GM18517 (cell line): ENCODE measurements around the gene ZFAND5.

ENCODE experiments used
- ATAC-seq: cut with Tn5 transposase; IDR thresholded peaks from one replicate; pipeline ENCODE4 v1.9.1; 2021; ENCODE audit warnings: mild to moderate bottlenecking, moderate library complexity; ENCODE audit not compliant: unreplicated experiment

The ZFAND5 gene, protein sequence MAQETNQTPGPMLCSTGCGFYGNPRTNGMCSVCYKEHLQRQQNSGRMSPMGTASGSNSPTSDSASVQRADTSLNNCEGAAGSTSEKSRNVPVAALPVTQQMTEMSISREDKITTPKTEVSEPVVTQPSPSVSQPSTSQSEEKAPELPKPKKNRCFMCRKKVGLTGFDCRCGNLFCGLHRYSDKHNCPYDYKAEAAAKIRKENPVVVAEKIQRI

DNA sequence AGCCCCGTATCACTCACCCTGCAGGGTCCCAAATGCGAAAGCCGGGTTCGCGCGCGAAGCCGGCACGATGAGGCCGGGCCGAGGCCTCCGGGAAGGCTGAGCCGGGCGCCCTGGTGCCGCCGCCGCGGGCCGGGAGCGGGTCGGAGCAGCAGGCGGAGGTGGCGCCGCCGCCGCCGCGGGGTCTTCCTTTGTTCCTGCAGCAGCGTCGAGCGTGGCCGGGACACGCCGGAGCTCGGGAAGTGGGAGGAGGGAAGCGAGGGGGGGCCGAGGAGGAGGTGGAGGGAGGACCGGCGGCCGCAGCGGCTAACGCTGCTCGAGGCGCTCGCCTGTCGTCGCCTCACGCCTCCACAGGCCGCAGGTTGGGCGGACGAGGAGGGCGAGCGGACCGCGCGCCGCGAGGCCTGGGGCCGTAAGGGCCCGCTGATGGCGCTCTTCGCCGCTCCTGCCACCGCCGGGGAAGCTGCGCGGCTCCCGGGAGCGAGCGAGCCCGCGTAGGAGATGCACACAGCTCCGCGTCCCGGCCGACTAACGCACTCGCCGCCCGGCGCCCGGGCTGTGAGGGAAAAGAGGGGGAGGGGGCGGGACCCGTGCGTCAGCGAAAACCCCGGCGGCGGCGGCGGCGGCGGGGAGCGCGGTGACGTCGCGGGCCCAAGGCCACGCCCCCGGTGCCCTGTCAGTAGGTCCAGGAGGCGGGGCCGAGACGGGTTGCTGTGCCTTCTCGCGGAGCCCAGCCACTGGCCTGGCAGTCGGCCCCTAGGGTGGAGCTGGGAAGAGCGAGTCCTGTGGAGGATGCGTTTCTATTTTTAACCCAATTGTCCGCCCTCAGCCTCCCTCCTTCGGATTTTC is at the start of gene ZFAND5:
TSS of gene ZFAND5 (minus strand) at position 530 of the 846 bp plus-strand sequence. CDS start 4,430 bp downstream, outside the sequence.
- peak; percentile 76 for ATAC-seq

DNA sequence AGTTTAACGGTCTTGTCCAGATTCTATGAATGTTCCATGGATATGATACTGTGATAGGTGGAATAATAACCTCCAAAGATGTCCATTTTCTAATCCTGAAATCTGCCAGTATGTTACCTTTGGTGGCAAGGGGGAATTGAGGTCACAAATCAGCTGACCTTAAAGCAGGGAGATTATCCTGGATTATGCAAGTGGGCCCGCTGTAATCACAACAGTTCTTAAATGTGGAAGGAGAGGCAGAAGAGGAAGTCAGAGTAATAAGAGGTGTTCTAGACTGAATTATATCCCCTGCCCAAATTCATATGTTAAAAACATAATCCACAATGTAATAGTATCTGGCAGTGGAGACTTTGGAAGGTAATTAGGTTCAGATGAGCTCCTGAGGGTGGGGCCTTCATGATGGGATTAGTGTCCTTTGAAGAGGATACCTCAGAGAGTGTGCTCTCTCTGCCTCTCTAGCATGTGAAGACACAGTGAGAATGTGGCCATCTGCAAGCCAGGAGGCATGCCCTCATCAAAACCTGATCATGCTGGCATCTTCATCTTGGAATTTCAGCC is 47.6 kb upstream of the ZFAND5 start:
- ATAC-seq, result no peak

DNA sequence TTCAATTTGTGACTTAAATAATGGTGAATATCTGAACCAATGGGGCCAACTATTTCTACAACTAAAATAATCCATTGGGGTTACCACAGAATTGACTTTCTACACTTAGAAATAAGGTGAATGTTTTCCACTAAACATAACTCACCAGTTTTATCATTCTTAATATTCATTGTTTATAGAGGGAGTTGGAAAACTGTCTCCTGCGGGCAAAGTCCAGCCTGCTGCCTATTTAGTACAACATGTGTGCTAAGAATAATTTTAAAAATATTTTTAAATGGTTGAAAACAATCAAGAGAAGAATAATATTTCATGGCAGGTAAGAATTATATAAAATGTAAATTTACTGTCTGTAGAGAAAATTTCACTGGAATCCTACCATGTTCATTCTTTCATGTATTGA is 45.2 kb upstream of the ZFAND5 start:
- no peak for ATAC-seq

DNA sequence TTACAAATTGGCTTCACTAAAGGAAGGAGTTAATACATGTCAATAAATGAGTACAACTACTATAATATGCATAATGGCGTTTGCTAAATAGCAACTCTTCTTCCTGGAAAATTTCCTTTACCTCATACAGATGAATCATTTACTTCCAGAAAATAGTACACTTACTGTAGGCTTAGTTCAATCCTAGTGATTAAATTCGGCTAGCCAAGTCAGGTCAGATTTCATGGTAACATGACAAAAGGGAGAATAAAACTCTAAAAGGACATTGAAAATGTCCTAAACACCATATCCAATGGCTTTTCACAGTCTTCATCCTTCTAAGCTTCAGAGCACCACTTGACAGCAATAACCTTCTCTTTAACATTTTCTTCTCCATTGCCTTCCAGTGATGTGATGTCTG is 42.1 kb upstream of the ZFAND5 start:
- ATAC-seq, result no peak

DNA sequence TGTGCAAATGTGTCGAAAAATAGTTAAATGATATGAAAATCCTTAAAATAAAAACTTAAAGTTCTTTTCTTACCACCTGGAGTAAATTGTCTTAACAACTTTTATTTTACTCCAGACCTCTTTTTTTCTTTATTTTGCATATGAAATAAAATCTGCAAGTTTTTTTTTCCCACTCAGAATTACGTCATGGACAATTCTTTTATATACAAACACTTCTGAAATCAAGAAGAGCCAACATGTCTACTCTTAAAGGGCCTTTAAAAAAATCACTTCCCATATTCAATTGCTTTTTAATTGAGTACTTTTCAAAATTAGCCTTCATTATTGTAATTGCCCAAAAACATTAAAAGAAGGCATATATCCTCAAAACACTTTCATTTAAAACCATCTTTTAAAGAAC is 37.7 kb upstream of the ZFAND5 start:
- ATAC-seq, result no peak

DNA sequence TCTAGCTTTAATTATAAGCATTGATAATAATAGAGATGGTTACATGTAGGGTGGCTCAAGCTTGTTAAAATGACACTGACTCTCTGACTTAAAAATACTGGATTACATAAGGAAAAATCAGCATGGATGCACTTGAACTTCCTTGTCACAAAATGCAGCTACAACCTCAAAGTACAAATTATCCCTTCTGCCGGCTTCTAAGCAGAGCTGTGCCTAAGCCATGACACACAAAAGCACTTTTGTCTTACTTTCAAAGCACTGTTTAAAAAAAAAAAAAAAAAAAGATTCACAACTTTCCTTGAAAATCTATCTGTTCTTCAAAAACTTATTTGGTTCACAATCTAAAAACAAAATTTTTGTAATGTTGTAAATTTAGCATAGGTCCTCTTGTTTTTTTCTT is 36.4 kb upstream of the ZFAND5 start:
- ATAC-seq, result no peak

DNA sequence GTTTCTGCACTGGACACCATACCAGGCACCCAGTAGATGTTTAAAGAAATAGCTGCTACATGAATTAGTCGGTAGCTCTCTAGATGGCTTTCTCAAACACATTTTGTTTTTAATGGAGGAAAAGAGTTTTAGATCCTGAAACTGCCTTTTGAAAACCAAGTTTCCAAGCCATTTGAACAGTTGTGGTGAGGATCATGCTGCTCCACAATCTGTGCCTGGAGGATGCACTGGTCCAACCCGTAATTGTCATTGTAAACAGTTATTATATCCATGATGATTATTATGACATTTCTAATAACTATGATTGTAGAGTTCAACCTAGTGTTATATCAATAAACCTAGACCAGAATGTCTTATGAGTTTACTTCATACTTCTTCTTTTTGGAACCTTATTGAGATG is 35.9 kb upstream of the ZFAND5 start:
- no peak for ATAC-seq

DNA sequence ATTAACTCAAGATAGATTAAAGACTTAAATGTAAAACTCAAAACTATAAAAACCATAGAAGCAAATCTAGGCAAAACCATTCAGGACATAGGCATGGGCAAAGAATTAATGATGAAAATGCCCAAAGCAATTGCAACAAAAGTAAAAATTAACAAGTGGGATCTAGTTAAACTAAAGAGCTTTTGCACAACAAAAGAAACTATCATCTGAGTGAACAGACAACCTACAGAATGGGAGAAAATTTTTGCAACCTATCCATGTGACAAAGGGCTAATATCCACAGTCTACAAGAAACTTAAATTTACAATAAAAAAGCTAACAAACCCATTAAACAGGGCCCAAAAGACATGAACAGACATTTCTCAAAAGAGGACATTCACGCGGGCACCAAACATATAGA is 34.4 kb upstream of the ZFAND5 start:
- ATAC-seq, result no peak

DNA sequence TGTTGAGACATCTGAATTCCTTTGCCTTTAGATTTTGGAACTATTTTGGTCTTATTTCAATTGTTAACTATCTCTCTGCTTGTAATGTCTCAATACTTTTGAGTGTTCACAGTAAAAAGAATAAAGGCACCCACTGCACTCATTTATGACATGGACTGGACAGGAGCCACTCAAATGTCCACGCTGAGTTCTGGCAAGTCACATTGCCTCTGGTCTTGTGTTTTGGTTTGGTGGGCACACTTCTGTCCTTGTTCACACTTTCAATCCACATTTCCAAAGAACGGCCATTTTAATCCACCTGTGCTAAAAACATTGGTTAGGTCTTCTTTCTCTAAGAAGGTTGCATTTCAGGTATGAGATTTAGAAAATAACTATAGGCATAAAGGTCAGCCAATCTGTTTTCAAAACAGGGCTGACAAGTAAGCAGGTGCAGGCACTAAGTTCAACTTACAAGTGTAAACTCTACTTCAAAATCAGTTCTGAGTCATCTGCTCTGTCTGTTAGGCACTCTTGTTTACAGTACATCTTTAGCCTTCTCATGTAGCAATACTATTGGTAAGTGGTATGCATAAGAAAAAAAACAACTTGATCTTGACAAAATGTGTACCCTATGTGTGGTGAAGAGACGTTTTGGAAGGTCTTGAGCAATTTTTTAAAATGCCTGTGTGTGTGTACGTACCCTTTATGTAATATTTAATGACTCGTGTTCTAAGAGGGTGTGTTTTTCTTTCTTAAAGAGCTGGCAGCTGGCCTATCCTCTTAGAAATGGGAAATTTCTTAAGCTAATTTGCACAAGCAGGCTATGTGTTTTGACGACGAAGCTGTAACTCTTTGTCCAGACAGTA is 31.5 kb upstream of the ZFAND5 start:
- no peak for ATAC-seq

DNA sequence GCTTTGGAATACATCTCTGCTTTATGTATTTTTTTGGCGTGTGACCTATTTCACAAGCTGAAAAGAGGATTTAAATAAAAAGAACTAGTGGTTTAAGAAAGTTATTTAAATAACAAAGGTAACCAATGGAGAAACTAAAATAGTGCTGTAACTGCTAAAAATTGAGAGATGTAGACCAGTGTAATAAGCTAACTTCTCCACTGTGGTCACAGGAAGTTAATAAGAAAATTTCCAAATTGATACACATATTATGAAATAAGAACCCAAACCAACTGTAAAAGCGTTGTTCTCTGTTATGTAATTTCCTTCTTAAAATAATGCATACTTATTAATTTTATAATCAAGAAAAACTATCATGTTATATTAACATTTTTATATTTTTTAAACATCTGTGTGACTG is 29.1 kb upstream of the ZFAND5 start:
- no peak for ATAC-seq

DNA sequence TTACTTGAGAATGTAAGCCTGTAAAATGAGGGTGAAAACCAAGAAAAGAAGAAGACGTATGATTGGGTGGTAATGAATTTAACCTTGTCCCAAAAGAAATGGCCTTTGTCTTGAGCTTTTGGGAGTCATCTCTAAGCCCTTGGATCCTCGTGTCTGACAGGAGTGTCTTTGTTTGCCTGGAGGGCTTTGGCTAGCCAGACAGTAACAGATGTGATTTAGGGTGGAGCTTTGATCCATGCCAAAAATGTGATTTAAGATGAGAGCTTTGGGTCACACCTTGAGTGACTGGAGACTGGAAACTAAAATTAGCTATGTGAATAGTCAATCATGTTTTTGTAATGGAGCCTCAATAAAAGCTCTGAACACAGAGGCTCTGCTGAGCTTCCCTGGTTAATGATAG is 25.9 kb upstream of the ZFAND5 start:
- ATAC-seq, result no peak

DNA sequence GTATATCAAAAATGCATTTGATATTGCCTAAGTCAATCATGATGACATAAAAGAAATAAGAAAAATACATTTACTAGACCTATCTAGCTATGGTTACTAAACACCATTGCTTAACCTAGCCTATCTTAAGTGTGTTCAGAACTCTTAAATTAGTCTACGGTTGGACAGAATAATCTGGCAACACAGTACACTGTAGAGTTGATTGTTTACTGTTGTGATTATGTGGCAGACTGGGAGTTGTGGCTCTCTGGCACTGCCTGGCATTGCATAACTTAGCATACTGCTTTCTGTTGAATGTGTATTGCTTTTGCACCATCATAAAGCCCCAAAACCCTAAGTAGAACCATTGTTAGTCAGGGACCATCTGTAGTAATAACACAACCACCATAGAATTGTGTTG is 21.2 kb upstream of the ZFAND5 start:
- ATAC-seq, result no peak

DNA sequence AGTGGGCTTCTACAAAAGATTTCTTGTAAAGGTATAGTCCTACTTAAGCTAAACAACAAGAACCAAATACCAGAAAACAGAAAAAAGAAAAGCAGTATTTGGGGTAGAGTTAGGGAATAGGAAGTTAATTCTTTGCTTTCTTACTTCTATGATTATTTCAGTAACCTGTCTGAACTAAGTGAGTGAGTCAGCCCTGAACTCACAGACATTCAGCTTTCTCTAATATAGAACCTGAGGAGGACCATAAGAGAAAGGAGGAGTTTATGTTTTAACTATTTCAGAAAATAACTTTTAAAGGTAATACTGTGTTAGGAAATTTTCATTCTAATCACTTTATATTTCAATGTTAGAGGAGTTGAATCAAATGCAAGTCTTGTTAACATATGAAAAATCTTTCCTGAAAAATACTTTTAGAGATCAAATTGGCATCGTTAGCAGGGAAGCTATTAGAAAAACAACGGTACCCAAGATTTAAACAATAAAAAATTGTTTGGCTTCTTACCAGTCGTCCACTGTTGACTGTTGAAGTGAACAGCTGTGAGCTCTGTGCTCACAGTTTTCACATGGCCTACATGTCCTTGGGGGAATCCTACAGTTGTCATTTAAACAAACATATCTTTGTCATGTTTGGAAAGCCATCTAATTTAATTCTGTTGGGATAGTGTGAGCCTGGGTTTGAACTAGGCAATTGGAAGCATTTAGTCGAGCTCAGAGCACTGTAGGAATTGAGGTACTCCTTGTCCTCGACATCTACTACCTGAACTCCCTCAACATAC is 19.9 kb upstream of the ZFAND5 start:
- no peak for ATAC-seq

DNA sequence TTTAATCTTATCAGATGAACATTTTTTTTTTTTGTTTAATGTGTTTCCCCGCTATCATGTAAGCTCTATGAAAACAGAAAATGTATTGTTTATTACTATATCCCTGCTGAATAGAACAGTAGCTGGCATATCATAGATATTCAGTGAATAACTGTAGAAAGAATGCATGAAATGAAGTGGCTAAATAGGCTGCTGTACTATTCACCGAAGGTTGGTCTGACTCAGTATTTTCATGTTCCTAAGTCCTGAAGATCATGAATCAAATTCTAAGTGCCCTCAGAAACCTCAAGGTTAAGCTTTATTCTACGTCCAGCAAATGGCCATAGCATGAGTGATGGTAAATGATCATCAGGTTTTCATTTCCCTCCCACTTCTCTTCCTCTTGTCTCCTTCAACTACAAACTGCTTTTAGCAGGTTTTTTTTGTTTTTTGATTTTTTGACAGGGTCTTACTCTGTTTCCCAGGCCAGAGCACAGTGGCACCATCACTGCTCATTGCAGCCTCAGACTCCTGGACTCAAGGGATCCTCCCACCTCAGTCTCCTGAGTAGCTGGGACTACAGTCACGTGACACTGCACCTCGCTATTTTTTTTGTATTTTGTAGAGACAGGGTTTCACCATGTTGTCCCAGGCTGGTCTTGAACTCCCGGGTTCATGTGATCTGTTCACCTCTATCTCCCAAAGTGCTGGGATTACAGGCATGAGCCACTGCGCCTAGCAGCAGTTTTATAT is 19.1 kb upstream of the ZFAND5 start:
- ATAC-seq, result no peak

DNA sequence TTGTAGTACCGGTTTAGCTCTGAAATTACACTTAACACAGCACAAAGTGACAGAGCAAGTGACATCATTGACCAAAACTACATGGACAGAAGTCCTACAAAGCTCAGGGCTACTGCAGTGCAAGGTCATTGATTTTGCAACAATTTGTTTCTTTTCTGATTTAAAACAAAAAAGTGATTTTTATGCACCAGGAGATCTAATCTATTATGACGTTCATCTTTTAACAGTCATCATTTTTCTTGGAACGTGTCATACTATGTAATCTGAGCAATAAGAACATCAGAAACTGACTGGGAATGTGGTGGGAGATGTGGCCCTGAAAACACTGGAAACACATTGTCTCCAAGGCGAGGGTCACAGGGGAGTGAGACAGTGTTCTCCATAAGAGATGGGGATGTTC is 17.4 kb upstream of the ZFAND5 start:
- no peak for ATAC-seq

DNA sequence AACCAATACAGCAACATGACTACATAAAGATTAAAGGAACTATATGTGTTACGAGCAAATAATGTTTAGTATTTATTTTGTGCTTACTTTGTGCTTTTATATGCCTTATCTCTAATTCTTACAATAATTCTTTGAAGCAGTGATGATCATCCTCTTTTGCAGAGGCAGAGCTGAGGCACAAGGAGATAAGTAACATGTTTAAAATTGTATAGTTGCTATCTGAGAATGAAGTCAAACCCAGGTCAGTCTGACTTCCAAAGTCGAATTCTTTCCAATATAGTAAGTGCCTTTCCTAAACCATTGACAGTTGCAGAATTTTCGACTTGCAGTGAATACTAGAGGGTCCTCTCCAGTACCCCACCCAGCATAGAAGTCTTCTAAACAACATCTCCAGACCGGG is 12.0 kb upstream of the ZFAND5 start:
- no peak for ATAC-seq

DNA sequence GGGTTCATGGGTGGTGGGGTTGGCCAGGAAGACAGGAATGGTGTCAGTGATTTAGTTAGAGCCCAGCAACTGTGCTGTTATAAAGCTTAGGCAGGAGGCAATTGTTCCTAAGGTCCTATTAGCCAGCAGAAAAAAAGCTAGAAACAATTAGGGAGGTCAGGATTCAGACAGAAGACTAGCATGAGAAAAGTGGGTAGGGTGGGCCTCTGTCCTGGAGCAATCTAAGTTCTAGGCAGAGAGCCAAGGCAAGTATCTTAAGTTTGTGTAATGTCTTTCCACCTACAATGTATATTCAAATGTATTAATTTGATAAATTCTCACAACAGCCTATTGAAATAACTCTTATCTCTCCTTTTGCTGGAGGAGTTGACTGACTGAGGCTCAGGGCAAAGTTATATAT is 6.1 kb upstream of the ZFAND5 start:
- ATAC-seq, result no peak

DNA sequence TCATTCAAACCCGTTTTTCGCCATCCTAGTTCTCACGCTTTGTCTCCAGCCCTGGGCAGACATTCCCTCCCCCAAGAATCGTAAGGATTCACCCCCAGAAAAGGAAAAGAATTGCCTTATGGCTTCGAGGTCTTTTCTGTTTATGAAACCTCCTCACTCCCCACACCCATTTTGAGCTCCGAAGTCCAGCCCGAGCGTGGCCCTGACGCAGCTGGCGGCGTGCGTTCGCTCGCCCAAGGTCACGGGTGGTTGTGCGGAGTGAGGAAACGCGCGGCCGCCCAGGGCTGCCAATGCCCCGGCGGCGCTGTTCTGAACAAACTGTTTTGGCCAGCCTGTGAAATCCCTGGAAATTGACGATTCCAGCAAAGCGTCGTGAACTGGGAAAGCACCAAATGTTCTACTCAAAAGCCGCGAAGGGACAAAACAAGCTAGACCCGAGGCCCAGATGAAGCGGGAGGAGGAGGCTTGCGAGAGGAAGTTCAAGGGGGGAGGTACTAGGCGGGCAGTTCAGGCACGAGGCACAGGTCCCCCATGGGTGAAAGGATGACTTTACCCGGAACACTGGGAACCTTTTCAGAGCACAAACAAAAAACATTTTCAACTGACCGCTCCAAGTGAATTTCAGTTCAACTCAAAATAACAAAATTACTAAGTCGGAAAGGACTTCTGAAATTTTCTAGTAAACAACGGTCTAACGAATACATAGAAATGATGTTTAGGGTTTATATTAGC is 683 bp upstream of the ZFAND5 start:
- peak; percentile 34 for ATAC-seq
